ENCODE data around the gene R3HDML. TPM values are rescaled to one million over a fixed set of nuclear protein-coding genes. Genes with fewer than 3 reads are reported as not detected.
A peak's percentile ranks its signal among the peaks of the same experiment; 100 is the strongest.

The R3HDML gene
- total and polyA plus RNA-seq, 2 donors (not counting 1 experiment from before 2014, with no cell fraction given): not detected

GRCh38 chr20:44310664-44311639, 25.9 kb upstream of the R3HDML start, which contains the start of gene FITM2:
FITM2 (minus strand) TSS chr20:44311202; CDS start chr20:44311148, 54 bp downstream.
- H3K4me3 Mint-ChIP-seq: peak within 1 kb of the TSS; percentile 95
- POLR2A ChIA-PET: interaction anchor here (0.6 to 1.1 kb wide), 4 partner anchors 92 to 853 kb away, joined by 3 read pairs; partner anchors contain the start of gene SRSF6
- Histone ChIP-seq H3K4me2 (replicated peaks; ENCODE audit: low read depth, low read length, poor library complexity, severe bottlenecking) (peak within 1 kb of the TSS; percentile 85), H3K27ac (ENCODE audit: low read length in 2 of 2) (peak within 1 kb of the TSS in 1 of 2 donors; percentile 22), H3K36me3 (replicated peaks in 1 of 2; ENCODE audit: control extremely low read depth in 1 of 2, control insufficient read depth in 1 of 2, extremely low read depth in 1 of 2, insufficient read depth in 2 of 2, low read length in 1 of 2) (peaks cover 0 to 2% of the 10 kb centered on the region in 2 experiments), H3K79me2 (ENCODE audit: control insufficient read depth, insufficient read depth, low read length) (peaks cover 24% of the 10 kb centered on the region), H4K20me1 (ENCODE audit: control insufficient read depth, insufficient read depth, low read length, poor library complexity, severe bottlenecking) (no peaks in the 10 kb centered on the region), H3K27me3 (replicated peaks in 1 of 4; ENCODE audit: control extremely low read depth in 1 of 4, control insufficient read depth in 3 of 4, insufficient read depth in 4 of 4, low read length in 3 of 4) (no peaks in the 10 kb centered on the region), H3K4me3 (ENCODE audit: control extremely low read depth in 1 of 5, extremely low read depth in 1 of 5, insufficient read depth in 1 of 5, low read depth in 2 of 5, low read length in 4 of 5) (peak within 1 kb of the TSS; percentile 62 to 96 (median 95)), H2AFZ (ENCODE audit: insufficient read depth, low read depth, low read length, poor library complexity, severe bottlenecking) (peak within 1 kb of the TSS; percentile 98), H3K9ac (ENCODE audit: low read length) (peak within 1 kb of the TSS; percentile 90), H3K9me3 (ENCODE audit: control extremely low read depth in 1 of 3, control insufficient read depth in 2 of 3, insufficient read depth in 1 of 3, low read length in 2 of 3) (no peaks in the 10 kb centered on the region), H3K4me1 (ENCODE audit: control insufficient read depth in 2 of 2, insufficient read depth in 2 of 2, low read length in 2 of 2) (peaks cover 10 to 16% of the 10 kb centered on the region in 2 donors)
- TF ChIP-seq CTCF (IDR thresholded peaks at IDR 0.05) (peak; percentile 97), EZH2 (IDR thresholded peaks at IDR 0.05; ENCODE audit: borderline replicate concordance, insufficient read depth, low read depth, low read length, poor library complexity, severe bottlenecking) (no peak)
- CTCF ChIA-PET: interaction anchor here (0.7 to 7.4 kb wide), 21 partner anchors 8 to 1055 kb away, joined by 3 to 216 read pairs (median 4); partner anchors contain the start of gene OSER1
- intact Hi-C loops (cut with micrococcal nuclease): loop anchor here (1.0 to 5.0 kb wide), 4 partner anchors 96 to 854 kb away; partner anchors contain the start of genes SRSF6 and YWHAB
- peaks cover 22% of the 10 kb centered on the region for H3K4me1 Mint-ChIP-seq
- peaks cover 5% of the 10 kb centered on the region for H3K27me3 Mint-ChIP-seq
- H3K27ac Mint-ChIP-seq: peak within 1 kb of the TSS; percentile 96
- under 1% methylated on average over 64 of the region's 70 CpGs for WGBS (ENCODE audit: insufficient coverage)
- H3K9me3 Mint-ChIP-seq (ENCODE audit: insufficient read depth): no peaks in the 10 kb centered on the region
- DNase-seq: peak; percentile 98
- peak; percentile 97 for ATAC-seq (ENCODE audit: low read depth)

All from B cell (primary cell).